Pons (tissue), 1 donor: ENCODE data around the gene FBXO28.
A peak's percentile ranks its signal among the peaks of the same experiment; 100 is the strongest.

ENCODE experiments used
- DNase-seq: peaks from one replicate; pipeline ENCODE4 v3.0.0-alpha.2; 2016; ENCODE audit warnings: low spot score

FBXO28 gene

GRCh38 chr1:224159541-224159940, 45.6 kb downstream of the FBXO28 start:
- DNase-seq, result no peak

- DNase-seq, result no peak
Measured at GRCh38 chr1:224160171-224160682, 46.3 kb downstream of the FBXO28 start.

- no peak for DNase-seq
Measured at GRCh38 chr1:224162768-224163167, 48.9 kb downstream of the FBXO28 start.

GRCh38 chr1:224163311-224163710, 49.4 kb downstream of the FBXO28 start:
- DNase-seq, result no peak

DNA sequence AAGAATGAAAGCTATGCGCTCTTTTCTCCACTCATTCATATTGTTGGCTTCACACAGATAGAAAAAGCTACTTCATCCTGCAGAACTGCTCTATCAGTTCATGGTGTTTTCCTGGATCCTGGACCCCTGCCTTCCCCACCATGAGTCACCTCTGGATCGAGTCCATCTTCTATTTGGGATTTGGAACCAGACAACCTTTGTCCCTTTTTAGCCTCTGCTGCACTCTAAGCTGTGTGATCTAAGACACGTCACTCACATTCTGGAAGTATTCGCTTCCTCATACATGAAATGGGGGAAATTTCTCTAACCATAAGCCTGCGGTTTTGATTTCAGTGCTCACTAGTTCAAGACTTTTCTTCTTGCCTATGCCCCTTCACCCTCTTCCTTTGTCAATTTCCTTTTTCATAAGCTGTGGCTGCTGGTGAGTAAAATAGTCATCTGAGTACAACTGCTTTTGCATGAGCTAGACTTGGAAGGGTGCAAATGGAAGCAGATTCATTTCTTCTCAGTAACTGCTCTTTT, 55.0 kb downstream of the FBXO28 start:
- peak; percentile 74 for DNase-seq

DNA sequence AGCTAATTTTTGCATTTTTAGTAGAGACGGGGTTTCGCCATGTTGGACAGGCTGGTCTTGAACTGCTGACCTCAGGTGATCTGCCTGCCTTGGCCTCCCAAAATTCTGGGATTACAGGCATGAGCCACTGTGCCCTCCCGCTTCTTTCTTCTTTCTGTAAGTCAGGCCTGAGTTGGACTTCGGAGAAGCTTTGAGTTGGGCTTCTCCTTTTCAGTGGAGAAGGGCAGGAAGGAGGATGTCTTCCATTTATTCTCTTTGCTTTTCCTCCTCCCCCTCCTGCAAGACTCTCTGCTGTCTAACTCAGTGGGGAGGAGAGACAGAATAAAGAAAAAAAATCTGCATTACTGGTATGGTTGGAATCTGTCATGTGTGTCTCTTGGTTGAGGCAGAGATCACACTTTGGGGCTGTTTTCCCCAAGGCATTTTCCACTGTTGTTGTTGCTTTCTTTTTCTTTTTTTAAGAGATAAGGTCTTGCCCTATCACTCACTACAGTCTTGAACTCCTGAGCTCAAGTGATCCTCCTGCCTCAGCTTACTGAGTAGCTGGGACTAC, 55.9 kb downstream of the FBXO28 start:
- no peak for DNase-seq

GRCh38 chr1:224170343-224170742, 56.4 kb downstream of the FBXO28 start:
- no peak for DNase-seq

DNA sequence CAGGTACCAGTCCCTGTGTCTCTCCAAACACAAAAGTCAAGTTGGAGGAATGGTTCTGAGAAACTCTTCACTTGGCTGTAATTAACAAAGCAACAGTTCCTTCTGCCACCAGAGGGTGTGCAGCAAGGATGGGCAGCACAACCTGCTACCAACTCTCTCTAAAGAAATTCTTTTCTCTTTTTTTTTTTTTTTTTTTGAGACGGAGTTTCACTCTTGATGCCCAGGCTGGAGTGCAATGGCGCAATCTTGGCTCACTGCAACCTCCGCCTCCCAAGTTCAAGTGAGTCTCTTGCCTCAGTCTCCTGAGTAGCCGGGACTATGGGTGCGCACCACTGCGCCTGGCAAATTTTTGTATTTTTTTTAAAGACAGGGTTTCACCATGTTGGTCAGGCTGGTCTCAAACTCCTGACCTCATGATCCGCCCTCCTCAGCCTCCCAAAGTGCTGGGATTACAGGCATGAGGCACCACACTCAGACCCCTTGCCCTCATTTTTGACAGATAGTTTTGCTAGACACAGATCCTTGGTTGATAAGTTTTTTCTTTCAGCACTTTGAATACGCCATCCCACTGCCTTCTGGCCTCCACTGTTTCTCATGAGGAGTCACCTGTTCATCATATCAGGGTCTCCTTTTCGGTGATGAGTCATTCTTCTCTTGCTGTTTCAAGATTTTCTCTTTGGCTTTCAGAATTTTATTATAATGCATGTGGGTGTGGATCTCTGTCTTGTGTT, 57.0 kb downstream of the FBXO28 start:
- peak; percentile 26 for DNase-seq

DNA sequence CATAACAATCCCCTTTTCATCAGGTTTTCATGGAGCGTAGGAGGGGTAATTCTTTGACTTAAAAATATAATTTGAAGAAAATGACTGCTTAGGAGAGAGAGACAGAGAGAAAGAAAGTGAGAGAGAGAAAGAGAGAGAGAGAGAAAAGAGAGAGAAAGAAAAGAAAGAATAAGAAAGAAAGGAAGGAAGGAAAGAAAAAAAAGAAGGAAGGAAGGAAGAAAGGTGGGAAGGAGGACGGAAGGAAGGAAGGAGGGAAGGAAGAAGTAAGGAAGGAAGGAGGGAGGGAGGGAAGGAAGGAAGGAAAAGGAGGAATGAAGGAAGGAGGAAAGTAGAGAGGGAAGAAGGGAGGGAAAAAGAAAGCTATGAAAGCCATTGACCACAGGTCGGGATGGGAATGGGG, 58.3 kb downstream of the FBXO28 start:
- no peak for DNase-seq

DNA sequence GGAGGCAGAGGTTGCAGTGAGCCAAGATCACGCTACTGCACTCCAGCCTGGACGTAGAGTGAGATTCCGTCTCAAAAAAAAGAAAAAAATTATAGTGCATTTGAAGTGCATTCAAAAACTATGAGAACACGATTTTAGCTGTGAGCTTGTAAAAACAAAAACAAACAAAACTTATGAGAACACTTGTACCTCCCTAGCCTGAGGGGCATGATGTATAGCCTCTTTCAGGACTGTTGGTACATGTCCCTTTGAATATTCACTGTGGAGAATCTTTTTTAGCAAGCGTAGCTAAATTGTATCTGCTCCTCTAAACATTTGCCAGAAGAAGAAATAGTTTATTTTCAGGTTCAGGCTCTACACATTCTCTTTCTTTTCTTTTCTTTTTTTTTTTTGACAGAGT, 59.6 kb downstream of the FBXO28 start:
- no peak for DNase-seq

- DNase-seq, result no peak
Measured at GRCh38 chr1:224175617-224176016, 61.7 kb downstream of the FBXO28 start.

DNA sequence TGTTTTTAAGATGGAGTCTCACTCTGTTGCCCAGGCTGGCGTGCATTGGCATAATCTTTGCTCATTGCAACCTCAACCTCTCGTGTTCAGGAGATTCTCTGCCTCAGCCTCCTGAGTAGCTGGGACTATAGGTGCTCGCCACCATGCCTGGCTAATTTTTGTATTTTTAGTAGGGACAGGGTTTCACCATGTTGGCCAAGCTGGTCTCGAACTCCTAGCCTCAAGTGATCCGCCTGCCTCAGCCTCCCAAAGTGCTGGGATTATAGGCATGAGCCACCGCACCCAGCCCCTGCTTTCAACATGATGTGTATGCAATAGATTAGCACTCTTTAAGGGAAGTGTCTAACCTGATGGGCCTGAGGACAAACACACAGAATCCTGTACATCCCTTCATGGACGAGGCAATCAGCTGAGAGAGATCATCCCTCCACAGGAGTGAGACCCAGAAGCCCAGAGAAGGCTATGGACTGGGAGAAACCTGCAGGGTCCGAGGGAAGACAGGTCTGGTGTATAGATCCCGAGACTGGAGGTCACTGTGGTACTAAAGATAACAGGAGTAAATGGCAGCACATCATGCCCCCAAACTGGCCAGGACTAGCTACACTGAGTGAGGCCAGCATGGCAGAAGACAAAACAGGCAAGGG, 63.6 kb downstream of the FBXO28 start:
- no peak for DNase-seq

- no peak for DNase-seq
Measured at GRCh38 chr1:224178894-224179293, 65.0 kb downstream of the FBXO28 start.

- no peak for DNase-seq
Measured at GRCh38 chr1:224180783-224181452, 67.0 kb downstream of the FBXO28 start.

DNA sequence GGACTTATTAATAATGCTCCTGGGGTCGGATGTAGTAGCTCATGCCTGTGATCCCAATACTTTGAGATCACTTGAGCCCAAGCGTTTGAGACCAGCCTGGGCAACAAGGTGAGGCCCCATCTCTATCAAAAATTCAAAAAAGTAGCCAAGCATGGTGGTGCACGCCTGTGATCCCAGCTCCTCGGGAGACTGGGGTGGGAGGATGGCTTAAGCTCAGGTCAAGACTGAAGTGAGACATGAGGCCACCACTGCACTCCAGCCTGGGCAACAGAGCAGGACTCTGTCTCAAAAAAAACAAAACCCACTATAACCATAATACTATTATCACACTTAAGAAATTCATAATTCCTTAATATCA, 67.5 kb downstream of the FBXO28 start:
- DNase-seq, result no peak

DNA sequence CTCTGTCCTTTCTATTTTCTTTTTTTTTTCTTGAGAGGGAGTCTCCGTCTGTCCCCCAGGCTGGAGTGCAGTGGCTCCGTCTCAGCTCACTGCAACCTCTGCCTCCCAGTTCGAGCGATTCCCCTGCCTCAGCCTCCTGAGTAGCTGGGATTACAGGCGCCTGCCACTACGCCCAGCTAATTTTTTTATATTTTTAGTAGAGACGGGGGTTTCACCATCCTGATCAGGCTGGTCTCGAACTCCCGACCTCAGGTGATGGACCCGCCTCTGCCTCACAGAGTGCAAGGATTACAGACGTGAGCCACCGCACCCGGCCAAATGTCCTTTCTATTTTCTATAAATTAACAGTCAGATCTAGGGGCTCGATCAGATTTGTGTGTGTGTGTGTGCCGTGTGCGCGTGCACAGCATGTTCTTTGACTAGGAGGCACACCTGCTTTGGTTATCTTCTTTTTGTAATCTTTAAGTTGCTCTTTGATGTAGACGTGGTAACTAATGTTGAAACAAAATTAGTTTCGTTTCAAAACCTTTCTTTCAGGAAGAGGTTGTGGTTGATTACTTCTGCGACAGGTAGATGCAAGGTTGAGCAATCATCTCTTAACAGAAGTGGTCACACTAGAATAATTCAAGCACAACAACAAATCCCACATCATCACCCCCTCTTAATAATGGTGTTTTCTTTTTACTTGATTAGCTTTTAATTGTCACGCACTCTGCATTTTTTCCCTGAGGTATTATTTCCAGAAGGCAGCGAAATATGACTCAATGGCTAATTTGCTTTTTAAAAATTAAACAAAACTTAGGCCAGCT, 68.3 kb downstream of the FBXO28 start:
- peak; percentile 15 for DNase-seq

DNA sequence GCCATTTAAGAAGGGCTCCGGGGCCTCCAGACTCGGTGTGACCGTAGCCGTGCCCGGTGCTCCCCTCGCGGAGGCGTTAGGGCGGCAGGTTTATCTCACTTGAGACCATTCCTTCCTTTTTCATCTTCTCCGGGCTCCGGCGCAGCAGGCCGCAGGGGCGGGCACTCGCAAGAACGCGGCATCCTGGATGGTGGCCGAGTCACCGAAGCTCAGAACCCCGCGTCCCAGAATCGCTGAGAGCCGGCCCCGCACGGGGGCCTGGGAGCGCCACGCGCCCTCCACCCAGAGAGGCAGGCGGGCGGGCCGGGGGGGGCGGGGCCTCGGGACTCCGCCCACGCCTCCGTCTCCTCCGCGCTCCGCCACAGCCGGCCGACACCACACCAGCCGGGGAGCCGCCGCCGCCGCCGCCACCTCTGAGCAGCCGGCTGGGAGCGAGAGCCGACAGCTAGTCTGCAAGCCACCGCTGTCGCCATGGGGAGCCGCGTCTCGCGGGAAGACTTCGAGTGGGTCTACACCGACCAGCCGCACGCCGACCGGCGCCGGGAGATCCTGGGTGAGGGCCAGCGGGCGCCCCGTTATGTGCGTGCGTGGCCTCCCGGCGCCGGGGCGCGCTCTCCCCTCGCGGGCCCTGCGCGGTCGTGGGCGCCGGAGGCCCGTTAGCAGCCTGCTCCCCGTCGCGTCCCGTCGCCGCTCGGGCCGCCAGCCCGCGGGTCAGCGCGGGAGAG, 69.1 kb downstream of the FBXO28 start, which contains the start of gene DEGS1:
Gene DEGS1 (plus strand): TSS at position 375 of the 725 bp plus-strand sequence. CDS start 97 bp downstream, at position 472.
- DNase-seq, result peak; percentile 66

GRCh38 chr1:224183591-224184312, 69.8 kb downstream of the FBXO28 start:
- DNase-seq, result peak; percentile 56

- no peak for DNase-seq
Measured at GRCh38 chr1:224185208-224185607, 71.3 kb downstream of the FBXO28 start.

DNA sequence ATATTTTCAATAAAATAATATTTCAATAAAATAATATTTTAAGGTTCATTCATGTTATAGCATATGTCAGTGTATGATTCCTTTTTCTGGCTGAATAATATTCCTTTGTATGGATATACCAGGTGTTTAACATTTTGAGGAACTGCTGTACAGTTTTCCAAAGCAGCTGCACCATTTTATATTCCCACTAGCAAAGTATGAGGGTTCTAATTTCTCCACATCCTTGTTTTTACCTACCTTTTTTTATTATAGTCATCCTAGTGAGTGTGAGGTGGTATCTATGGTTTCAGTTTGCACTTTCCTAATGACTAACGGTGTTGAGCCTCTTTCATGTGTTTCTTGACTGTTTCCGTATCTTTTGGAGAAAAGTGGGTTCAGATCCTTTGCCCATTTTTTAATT, 74.4 kb downstream of the FBXO28 start:
- DNase-seq, result no peak
